Activated CD4-positive, alpha-beta T cell treated with anti-CD3 and anti-CD28 coated beads, Interleukin-2, amount 10 ng/mL, durations not matched to agents 24 days and 14 days (primary cell): ENCODE data around the gene PRKAR2A. TPM values are rescaled to one million over a fixed set of nuclear protein-coding genes. Genes with fewer than 3 reads are reported as not detected.
"Not testable (repeated sequence)": the region's sequence is repeated elsewhere in the genome, so short reads cannot be mapped to it uniquely, and the experiment has no call there.

Source experiments
- DNase-seq: peaks from one replicate; pipeline ENCODE4 v3.0.0; 2022
- H3K27ac Mint-ChIP-seq: one replicate; pipeline ENCODE4 v1.8.0; 2022; ENCODE audit warnings: mild to moderate bottlenecking, mixed read lengths
- H3K27me3 Mint-ChIP-seq: one replicate; pipeline ENCODE4 v1.8.0; 2022; ENCODE audit warnings: mixed read lengths
- H3K36me3 Mint-ChIP-seq: one replicate; pipeline ENCODE4 v1.8.0; 2022; ENCODE audit warnings: low read depth, mild to moderate bottlenecking, mixed read lengths
- H3K4me1 Mint-ChIP-seq: one replicate; pipeline ENCODE4 v1.8.0; 2021; ENCODE audit warnings: mixed read lengths
- H3K4me3 Mint-ChIP-seq: one replicate; pipeline ENCODE4 v1.8.0; 2022; ENCODE audit warnings: mild to moderate bottlenecking, moderate library complexity, mixed read lengths
- H3K9me3 Mint-ChIP-seq: one replicate; pipeline ENCODE4 v1.8.0; 2021; ENCODE audit warnings: mixed read lengths
- intact Hi-C: fragments of 100-400 bp; cut with micrococcal nuclease; formaldehyde crosslinking; loops from one replicate; pipeline ENCODE4 v1.15.1; 2023
- total RNA-seq: library from RNA; stranded (reverse); gene quantifications from 2 replicates; pipeline ENCODE4 v1.2.3, GENCODE V29; 2022

PRKAR2A gene
- total RNA-seq, 1 donor from 2014 or later, result 39.4 TPM

- H3K27ac Mint-ChIP-seq, DNase-seq, H3K27me3 Mint-ChIP-seq, H3K9me3 Mint-ChIP-seq, H3K36me3 Mint-ChIP-seq, H3K4me1 Mint-ChIP-seq, intact Hi-C loops, H3K4me3 Mint-ChIP-seq: not testable (repeated sequence)
Measured at GRCh38 chr3:48741226-48741625, 106.4 kb downstream of the PRKAR2A start.

- no peaks in the 10 kb centered on the region for H3K36me3 Mint-ChIP-seq
- H3K27me3 Mint-ChIP-seq, result no peaks in the 10 kb centered on the region
- H3K4me3 Mint-ChIP-seq, result no peak overlapping the region
- DNase-seq, result peak; percentile 86
- H3K27ac Mint-ChIP-seq, result peak overlapping the region; percentile 45
- intact Hi-C loops, result no loop called here
- no peaks in the 10 kb centered on the region for H3K4me1 Mint-ChIP-seq
- no peaks in the 10 kb centered on the region for H3K9me3 Mint-ChIP-seq
Measured at GRCh38 chr3:48739955-48740823, 107.5 kb downstream of the PRKAR2A start.

- Mint-ChIP-seq H3K27me3 (no peaks in the 10 kb centered on the region), H3K4me3 (no peak overlapping the region), H3K27ac (no peak overlapping the region), H3K9me3 (no peaks in the 10 kb centered on the region), H3K4me1 (no peaks in the 10 kb centered on the region), H3K36me3 (no peaks in the 10 kb centered on the region)
- DNase-seq, result no peak
- intact Hi-C loops, result no loop called here
Measured at GRCh38 chr3:48739617-48739954, 108.1 kb downstream of the PRKAR2A start.

GRCh38 chr3:48738926-48739616 is 108.6 kb downstream of the PRKAR2A start:
- Mint-ChIP-seq H3K4me3 (no peak overlapping the region), H3K27me3 (no peaks in the 10 kb centered on the region), H3K4me1 (no peaks in the 10 kb centered on the region), H3K9me3 (no peaks in the 10 kb centered on the region), H3K27ac (no peak overlapping the region), H3K36me3 (no peaks in the 10 kb centered on the region)
- intact Hi-C loops, result no loop called here
- DNase-seq, result no peak

- no peaks in the 10 kb centered on the region for H3K4me1 Mint-ChIP-seq
- no peak overlapping the region for H3K27ac Mint-ChIP-seq
- H3K9me3 Mint-ChIP-seq, result no peaks in the 10 kb centered on the region
- intact Hi-C loops, result no loop called here
- no peak for DNase-seq
- no peak overlapping the region for H3K4me3 Mint-ChIP-seq
- no peaks in the 10 kb centered on the region for H3K36me3 Mint-ChIP-seq
- H3K27me3 Mint-ChIP-seq, result no peaks in the 10 kb centered on the region
Measured at GRCh38 chr3:48738144-48738536, 109.5 kb downstream of the PRKAR2A start.

GRCh38 chr3:48735075-48735767 is 112.5 kb downstream of the PRKAR2A start:
- H3K4me1 Mint-ChIP-seq, H3K27ac Mint-ChIP-seq, intact Hi-C loops, DNase-seq, H3K9me3 Mint-ChIP-seq, H3K27me3 Mint-ChIP-seq, H3K36me3 Mint-ChIP-seq, H3K4me3 Mint-ChIP-seq: not testable (repeated sequence)

- intact Hi-C loops, DNase-seq, H3K4me1 Mint-ChIP-seq, H3K36me3 Mint-ChIP-seq, H3K27me3 Mint-ChIP-seq, H3K27ac Mint-ChIP-seq, H3K9me3 Mint-ChIP-seq, H3K4me3 Mint-ChIP-seq: not testable (repeated sequence)
Measured at GRCh38 chr3:48734541-48734940, 113.1 kb downstream of the PRKAR2A start.

GRCh38 chr3:48733752-48734518 is 113.7 kb downstream of the PRKAR2A start:
- H3K36me3 Mint-ChIP-seq, DNase-seq, intact Hi-C loops: not testable (repeated sequence)

GRCh38 chr3:48727511-48727910 is 120.2 kb downstream of the PRKAR2A start:
- H3K4me1 Mint-ChIP-seq, result no peaks in the 10 kb centered on the region
- no peak overlapping the region for H3K27ac Mint-ChIP-seq
- no peak for DNase-seq

More at GRCh38 chr3:48733752-48734518, 113.7 kb downstream of the PRKAR2A start:
- H3K4me3 Mint-ChIP-seq, H3K27me3 Mint-ChIP-seq, H3K27ac Mint-ChIP-seq, H3K9me3 Mint-ChIP-seq, H3K4me1 Mint-ChIP-seq: not testable (repeated sequence)

GRCh38 chr3:48725185-48725855 is 122.4 kb downstream of the PRKAR2A start:
- peaks cover 14% of the 10 kb centered on the region for H3K27me3 Mint-ChIP-seq
- H3K4me1 Mint-ChIP-seq, intact Hi-C loops, H3K36me3 Mint-ChIP-seq, H3K9me3 Mint-ChIP-seq, DNase-seq, H3K27ac Mint-ChIP-seq, H3K4me3 Mint-ChIP-seq: not testable (repeated sequence)

More at GRCh38 chr3:48727511-48727910, 120.2 kb downstream of the PRKAR2A start:
- peaks cover 11% of the 10 kb centered on the region for H3K27me3 Mint-ChIP-seq
- no peaks in the 10 kb centered on the region for H3K36me3 Mint-ChIP-seq
- H3K4me3 Mint-ChIP-seq, result no peak overlapping the region
- intact Hi-C loops, result no loop called here
- H3K9me3 Mint-ChIP-seq, result no peaks in the 10 kb centered on the region

GRCh38 chr3:48723725-48724124 is 123.9 kb downstream of the PRKAR2A start:
- H3K36me3 Mint-ChIP-seq, result no peaks in the 10 kb centered on the region
- H3K4me3 Mint-ChIP-seq, result no peak overlapping the region
- no peak for DNase-seq
- intact Hi-C loops, result no loop called here
- H3K4me1 Mint-ChIP-seq, result no peaks in the 10 kb centered on the region
- H3K9me3 Mint-ChIP-seq, result no peaks in the 10 kb centered on the region
- no peak overlapping the region for H3K27ac Mint-ChIP-seq
- peaks cover 22% of the 10 kb centered on the region for H3K27me3 Mint-ChIP-seq

GRCh38 chr3:48723293-48723692 is 124.4 kb downstream of the PRKAR2A start:
- DNase-seq, H3K9me3 Mint-ChIP-seq, H3K4me1 Mint-ChIP-seq, H3K4me3 Mint-ChIP-seq, intact Hi-C loops, H3K27ac Mint-ChIP-seq, H3K36me3 Mint-ChIP-seq: not testable (repeated sequence)
- H3K27me3 Mint-ChIP-seq, result peaks cover 26% of the 10 kb centered on the region
